Astrocyte of the cerebellum (primary cell): Measurements from ENCODE around the gene NTF4.
"Not testable (repeated sequence)": the region's sequence is repeated elsewhere in the genome, so short reads cannot be mapped to it uniquely, and the experiment has no call there.

Source experiments
- DNase-seq: peaks from one replicate; pipeline ENCODE4 v3.0.0-alpha.2; 2011; ENCODE audit warnings: low read depth
- H3K4me3 ChIP-seq: 2 replicates; pipeline ENCODE4 v1.5.1; 2011; ENCODE audit warnings: mild to moderate bottlenecking, low read depth, low read length, moderate library complexity
- CTCF ChIP-seq: IDR thresholded peaks from 2 replicates; pipeline ENCODE4 v1.5.1; 2012; ENCODE audit warnings: low read length, low read depth, moderate library complexity, mild to moderate bottlenecking; ENCODE audit errors: missing control alignments
- in situ Hi-C: cut with HindIII; loops from 2 replicates; pipeline ENCODE4 v1.10.0; 2017; ENCODE audit warnings: low sequenced_read_pairs

The NTF4 gene

GRCh38 chr19:49020931-49021895, 43.4 kb downstream of the NTF4 start:
- no peak for DNase-seq
- no peak for TF ChIP-seq CTCF
- in situ Hi-C loops, result no loop called here
- no peak overlapping the region for H3K4me3 ChIP-seq

- no peak overlapping the region for H3K4me3 ChIP-seq
- no peak for DNase-seq
- in situ Hi-C loops, result no loop called here
- no peak for TF ChIP-seq CTCF
Observed at GRCh38 chr19:49020342-49020741, 44.3 kb downstream of the NTF4 start.

GRCh38 chr19:49019242-49019932, 45.2 kb downstream of the NTF4 start:
- DNase-seq, result no peak
- peak; percentile 9 for TF ChIP-seq CTCF
- in situ Hi-C loops, result no loop called here
- peak overlapping the region; percentile 29 for H3K4me3 ChIP-seq

- DNase-seq, in situ Hi-C loops: not testable (repeated sequence)
- H3K4me3 ChIP-seq, result peak overlapping the region; percentile 39
Observed at GRCh38 chr19:49018388-49019241, 46.0 kb downstream of the NTF4 start.

GRCh38 chr19:49017666-49018351, 46.8 kb downstream of the NTF4 start:
- H3K4me3 ChIP-seq, result peak overlapping the region; percentile 39
- no peak for DNase-seq
- peak; percentile 42 for TF ChIP-seq CTCF
- in situ Hi-C loops, result no loop called here

- in situ Hi-C loops, result no loop called here
- H3K4me3 ChIP-seq, result peak within 1 kb of the TSS; percentile 39
- DNase-seq, result no peak
- no peak for TF ChIP-seq CTCF
Observed at GRCh38 chr19:49017041-49017665, 47.5 kb downstream of the NTF4 start, which contains the start of gene LHB. LHB (minus strand) TSS chr19:49017091; CDS start chr19:49017081, 10 bp downstream.
